Stimulated activated CD4-positive, alpha-beta T cell treated with anti-CD3 and anti-CD28 coated beads, Interleukin-1b, Interleukin-23, amount 100 ng/mL, for 1 hour (primary cell): ENCODE data around the gene WIPF2.

Source experiments
- DNase-seq, 2 donors: peaks; one replicate each; pipeline ENCODE4 v3.0.0-alpha.2; 2020; ENCODE audit warnings: low read depth in 2 of 2

The WIPF2 gene

DNA sequence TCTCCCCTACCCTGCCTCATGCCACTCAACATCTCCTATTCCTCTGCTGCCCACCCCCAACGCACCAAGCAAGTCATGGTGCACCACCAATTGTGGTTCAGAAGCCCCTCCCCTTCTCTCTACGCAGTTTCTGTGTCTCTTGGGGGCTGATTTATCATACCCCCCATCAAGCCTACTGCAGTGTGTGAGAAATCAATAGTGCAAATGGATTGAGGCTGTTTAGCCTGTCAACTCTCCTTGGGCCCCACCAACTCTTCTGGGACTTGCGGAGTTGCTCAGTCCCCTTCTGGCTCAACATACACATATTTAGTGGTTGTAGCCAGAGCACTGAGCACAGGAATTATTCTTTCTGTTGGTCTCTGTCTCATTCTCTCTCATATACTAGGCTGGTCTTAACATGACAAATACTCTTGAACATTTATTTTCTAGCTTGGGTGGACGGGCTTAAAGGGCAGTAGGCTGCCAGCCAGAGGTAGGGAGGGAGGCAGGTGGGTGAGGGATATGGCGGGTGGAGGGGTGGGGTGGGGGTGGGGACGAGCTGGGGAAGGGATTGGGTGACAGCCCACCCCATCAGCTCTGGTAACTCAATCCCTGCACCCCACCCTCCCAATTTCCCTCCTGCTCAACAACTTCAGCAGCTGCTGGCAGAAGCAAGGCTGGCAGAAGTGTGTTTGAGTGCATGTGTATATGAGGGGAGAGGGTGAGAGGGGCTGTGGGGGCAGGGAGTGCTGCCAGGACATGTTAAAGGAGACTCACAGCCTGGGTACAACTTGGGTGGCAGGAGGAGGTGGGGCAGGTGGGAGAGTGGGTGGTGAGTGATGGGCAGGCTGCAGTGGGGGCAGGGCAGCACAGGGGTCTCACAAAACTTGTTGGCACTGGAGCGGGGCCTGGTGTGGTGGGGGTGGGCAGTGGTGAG, 94.8 kb downstream of the WIPF2 start:
- DNase-seq, result no peak

DNA sequence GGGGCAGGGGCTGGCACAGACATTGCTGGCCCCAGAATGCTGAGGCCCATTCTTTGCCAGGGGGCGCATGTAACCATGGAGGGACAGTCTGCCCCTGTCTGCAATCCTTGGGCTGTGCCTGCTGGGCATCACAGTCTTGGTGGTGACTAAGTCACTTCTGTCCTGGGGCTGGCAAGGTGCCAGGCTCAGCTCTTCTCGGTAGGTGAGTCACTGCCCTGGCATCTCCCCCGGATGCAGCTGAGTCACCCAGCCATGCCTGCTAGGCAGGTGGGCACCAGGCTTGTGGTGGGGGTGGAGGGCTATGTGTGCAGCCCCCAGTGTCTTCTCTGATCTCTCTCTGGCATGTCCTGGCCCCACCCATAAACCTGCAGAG, 95.5 kb downstream of the WIPF2 start:
- DNase-seq, result peak; percentile 66 to 84

DNA sequence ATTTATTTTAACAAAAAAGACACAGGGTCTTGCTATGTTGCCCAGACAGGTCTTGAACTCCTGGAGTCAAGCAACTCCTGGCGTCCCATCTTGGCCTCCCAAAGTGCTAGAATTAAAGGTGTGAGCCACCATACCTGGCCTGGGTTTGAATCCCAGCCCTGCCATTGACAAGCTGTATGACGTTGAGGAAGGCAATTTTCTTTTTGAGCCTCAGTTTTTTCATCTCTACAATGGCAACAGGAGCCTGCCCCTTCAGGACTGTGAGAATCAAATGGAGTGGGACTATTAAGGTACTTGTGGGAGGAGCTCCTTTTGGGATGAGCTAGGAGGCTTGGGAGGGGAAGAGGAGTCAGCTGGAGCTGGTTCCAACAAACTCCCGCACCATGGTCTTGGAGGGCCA, 96.1 kb downstream of the WIPF2 start:
- DNase-seq, result no peak

DNA sequence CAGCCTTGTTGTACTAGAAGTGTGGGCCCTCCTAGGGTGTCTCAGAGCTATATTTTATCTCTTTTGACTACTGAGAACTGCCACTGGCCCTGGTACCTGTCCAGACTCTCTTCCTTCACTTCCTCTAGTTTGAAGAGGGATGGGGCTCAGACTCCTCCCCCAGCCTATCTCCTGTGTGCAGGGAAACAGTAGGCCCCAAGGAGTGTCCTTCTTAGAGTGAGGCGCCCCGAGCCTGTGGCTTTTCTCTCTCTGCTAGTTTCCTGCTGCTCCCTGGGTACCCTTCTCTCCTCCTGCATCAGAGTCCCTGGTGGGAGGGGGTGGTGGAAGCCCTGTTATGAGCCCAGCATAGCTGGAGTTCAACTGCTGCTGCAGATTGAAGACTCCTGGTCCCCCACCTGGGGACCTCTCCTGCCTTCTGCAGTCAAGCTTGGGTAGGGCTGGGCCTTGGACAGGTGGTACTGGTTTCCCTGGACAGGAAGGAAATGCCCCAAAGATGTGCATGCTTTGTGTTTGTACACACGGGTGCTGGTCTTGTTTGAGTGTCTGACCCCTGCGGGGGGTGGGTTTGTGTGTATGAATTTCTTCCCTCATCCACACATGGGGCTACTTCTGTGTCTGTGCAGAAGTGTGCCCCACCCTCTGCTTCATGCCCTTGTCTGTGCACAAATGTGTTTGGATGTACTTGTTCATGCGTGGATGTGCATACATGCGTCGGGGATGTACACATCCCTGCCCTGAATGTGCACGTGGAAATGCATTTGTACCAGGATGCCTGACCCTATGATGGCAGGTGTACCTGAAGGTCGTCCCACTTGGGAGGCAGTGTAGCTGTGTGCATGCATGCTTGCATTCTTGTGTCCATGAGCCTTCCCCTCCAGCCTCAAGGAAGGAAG, 96.8 kb downstream of the WIPF2 start:
- no peak for DNase-seq

DNA sequence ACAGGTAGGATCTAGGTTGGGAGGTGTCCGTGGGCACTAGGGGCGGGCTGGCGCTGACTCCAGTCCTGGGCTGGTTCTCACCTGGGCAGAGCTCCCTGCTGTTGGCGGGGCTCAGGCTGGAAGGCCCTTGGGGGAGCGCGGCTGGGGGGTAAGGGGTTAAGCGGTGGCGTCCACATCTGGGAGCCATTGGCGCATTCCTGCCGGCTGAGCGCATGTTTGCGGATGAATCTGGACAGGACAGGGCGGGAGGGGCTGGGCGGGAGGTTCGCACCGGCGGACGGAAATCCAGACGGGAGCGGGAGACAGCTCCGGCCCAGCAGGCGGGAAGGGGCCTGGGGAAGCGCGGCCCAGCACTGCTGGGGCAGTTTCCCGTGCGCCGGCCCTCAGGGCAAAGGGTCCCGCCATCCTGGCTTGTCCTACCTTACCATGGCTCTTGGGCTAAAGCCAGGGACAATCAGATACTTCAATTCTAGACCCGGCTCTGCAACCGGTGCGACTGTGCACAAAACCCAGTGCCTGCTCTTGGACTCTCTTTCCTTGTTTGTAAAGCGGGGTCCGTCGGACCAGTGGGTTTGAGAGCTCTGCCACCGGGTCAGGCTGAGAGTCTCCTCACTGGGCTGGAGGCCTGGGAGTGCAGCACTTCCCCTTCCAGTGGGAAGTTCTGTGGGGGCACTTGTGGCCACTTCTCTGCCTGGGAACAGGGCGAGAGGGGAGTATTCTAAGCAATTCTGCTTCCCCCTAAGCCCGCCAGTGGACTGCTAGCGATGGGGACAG, 97.7 kb downstream of the WIPF2 start:
- no peak for DNase-seq

DNA sequence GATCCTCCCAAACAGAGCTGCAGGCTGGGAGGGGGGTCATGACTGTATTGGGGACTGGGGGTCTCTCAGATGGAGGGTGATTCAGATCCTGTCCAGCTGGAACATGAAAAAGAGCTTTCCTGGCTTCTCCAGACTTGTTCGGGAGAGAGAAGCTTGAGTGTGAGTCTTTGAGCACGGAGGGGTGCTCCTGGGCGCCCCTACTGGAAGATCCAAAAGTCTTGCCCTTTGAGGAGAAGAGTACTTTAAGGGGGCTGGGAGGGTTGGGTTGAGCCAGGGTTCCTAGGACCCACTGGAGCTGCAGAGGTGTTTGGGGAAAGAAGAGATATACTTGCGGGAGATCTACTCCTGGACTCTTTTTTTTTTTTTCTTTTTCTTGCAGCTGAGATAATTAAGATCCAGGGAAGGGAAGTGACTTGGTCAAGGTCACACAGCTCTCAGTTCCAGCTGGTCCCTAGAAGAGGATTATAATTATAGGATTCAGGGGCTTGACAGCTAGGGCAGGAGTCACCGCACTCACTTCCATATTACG, 98.3 kb downstream of the WIPF2 start:
- no peak for DNase-seq

DNA sequence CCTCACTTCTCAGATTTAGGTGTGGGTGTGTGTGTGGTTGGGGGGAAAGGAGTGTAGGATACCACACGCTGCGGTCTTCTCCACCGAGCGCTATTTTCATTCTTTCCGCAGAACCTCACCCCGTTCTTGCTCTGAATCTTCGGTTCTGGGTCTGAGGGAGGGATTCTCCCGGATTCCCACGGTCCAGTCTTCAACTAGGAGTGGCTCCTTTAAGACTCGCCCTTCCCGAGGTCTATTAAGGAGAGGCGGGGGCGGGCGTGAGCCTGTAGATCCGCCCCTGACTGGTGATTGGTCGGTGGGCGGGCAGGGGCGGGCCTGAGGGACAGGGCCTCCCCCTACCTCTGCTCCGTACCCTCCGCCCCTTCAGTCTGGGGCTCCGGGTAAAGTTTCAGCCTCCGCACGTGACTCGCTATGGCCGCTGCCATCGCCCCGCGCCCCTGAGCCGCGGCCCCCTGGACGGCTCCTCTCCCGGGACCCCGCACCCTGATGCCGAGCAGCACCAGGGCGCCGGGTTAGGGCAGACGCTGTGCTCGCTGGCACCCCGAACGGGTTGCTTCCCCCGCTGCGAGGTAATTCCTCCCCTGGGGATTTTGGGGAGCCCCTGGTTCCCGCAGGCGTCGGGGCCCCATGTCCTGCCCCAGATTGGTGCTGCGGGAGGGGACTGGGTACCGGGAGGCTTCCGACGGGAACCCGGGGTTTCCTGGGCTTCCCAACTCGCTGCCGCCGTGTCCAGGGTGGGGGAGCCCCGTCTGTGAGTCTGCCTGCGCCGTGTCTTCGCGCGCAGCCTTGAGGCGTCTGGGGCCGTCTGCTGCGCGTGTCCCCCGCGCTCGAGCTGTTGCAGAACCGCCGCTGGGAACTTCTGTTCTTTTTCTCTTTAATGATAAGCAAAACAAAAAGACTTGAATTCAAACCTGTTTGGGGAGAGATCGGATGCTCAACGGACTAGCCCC, 99.1 kb downstream of the WIPF2 start:
- peak; percentile 78 to 85 for DNase-seq

DNA sequence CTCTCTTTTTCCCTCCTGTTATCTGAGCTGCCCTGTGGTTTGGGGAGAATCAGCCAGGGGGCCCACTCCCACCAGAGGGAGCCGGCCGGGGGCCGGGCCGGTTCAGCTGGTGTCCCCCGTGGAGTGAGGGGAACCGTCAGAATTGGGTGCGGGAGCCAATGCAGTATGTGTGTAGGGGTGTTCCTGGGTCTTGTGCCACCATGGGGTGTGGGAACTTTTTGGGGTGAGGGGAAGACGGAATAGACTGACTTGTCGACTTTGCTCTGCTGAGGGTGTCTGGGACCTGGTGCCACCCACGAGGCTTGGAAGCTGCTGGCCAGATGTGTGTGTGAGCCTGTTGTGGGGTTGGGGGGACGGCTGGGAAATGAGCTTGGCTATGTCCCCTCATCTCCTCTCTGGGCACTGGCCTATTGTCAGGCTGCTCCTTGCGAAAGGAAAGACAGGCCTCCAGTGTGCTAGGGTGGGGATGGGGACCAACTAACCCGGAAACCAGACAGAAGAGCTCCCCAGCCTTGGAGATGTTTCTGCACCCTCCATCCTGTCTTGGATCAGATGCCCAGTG, 99.8 kb downstream of the WIPF2 start:
- DNase-seq, result no peak

DNA sequence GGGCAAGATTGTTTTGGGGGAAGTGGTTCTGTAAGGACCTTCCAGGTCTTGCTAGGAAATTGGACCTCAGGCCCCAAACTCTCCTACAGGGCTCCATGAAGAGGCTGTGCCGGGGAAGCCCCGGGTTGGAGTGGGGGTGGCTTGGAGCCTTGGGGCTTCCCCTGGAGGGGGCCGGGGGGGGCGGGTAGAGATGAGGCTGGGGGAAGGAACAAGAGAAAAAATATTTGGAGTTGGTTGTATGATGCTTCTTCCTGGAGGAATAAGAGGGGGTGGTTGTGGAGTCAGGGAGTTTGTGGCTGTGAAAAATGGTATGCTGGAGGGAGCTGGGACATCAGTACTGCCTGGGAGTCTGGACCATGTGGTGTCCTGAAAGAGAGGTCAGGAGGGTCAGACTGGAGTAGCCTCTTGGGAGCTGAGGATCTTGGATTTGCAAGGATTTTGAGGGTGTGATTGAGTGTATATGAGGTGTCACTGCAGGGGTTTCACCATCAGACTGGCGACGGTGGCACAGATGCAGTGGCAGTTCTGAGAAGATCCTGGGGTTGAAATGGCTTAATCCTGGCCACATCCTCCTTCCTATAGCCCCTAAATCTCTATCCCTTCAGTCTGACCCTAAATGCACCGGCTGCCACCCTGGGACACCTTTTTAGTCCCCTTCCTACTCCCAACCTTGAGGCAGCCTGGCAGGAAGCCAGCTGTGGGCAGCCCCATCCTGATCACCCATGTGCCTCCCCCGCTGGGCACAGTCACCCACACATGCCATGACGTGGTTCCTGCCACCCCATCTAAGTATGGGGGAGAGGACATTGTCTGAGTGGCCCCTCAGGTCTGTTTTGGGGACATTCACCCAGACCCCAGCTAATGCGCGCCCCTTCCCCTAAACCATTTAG, 100.8 kb downstream of the WIPF2 start:
- peak in 1 of 2 donors; percentile 80 for DNase-seq

DNA sequence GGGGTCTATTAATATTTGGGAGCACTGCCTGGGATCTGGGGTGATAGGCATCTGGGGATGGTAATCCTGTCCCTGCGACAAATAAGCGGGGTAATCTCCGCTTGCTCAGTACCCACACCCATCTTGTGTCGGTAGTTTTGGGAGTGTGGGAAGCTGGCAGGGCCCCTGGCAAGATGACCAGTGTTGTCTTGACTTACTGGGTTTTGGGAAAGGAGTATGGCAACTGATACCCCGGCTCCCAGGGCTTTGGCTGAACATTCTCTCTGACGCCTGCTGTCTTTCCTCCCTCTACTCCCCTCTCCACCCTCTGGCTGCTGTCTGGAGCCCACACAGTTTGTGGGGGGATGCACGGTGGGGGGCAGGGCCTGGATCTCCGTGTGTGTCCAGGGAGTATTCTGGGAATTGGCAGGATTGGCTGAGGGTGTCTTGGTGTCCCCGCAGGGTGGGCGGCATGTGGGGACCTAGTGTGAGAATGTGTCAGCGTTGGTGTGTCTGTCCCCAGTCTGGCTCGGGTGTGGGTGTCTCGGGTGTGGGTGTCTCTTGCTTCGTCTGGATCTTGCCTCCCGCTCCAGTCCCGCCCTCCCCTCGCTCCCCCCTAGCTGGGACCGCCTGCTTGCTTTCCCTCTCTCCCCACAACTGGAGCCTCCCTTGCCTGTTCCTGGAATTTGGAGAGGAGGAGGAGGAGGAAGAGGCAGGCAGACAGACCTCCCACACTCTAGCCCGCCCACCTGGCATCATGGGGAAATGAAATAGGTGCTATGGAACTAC, 101.8 kb downstream of the WIPF2 start:
- peak in 1 of 2 donors; percentile 49 for DNase-seq

DNA sequence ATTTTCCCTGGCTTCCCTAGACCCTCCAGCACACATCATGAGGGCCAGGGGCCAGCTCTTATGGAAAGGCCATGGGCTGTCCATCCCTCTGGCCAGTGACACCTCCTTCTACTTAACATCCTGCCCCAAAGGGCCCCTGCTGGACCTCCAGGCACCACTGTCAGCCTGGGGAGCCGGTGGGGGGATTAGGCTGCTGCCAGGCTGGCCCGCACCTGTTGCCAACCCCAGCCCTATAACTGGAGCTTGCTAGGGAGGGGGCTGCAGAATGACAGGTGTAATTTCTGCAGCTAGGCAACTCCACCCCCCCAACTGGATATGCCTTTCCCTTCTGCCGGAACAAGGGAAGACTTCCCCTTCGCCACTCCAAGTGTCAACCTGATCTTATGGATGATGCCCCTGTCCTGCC, 102.4 kb downstream of the WIPF2 start:
- DNase-seq, result no peak

DNA sequence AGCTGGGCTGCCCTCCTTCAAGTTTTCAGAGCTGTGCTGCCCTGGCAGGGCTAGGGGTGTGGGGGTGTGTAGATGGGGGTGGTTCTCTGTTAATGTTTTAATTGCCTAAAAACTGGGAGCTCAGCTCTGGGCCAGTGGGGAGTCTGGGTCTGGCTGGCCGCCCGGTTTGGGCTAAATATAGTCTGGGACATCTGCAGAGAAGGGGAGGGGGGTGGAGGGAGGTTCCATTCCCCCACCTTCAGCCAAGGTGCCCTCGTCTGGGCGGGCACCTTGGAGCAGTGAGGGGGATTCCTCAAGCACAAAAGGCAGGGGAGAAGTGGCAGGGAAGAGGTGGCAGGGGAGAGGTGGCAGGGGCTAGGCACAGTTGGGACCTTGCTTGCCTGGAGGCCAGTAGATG, 102.9 kb downstream of the WIPF2 start:
- DNase-seq, result no peak

DNA sequence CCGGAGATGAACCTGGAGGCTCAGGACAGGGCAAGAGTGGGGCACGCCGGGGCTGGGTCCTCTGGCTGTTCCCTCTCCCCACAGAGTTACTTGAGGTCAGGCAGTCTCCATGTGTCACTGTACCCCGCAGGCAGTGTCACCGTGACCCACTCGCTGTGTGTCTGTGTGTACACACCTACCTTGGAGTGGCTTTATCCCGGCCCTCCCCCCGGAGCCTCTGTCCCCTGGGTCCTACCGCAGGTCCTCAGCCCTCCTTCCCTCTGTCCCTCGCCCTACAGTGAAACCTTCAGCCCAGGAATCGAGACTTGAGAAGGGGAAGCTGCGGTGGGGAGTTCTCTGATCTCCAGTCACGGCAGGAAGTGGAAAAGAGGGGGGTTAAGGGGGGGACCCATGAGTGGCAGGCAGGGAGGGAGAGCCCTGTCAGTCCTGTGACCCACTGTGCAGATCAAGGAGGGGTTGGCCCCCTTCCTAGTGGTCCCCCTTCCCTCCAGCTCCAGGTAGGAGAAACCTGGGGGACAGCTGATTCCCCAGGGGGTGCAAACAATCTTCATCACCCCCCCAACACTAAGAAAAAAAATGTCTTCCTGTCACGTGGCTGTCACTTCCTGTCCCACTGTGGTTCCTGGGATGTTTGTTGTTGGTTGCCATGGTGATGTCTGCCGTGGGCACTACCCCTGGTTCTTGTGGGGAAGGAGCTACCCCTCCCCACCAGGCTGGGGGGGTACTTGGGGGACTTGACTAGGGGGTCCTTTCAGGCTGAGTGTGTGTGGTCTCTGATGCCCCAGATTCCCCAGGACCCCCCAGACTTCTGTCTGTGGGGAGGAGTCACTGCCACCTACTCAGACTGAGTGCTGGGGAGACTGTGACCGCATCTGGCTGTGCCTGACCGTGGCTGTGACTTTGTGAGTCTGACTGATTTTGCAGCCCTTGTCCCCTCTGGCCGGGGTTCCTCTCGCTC, 103.5 kb downstream of the WIPF2 start:
- DNase-seq, result peak; percentile 52 to 79

DNA sequence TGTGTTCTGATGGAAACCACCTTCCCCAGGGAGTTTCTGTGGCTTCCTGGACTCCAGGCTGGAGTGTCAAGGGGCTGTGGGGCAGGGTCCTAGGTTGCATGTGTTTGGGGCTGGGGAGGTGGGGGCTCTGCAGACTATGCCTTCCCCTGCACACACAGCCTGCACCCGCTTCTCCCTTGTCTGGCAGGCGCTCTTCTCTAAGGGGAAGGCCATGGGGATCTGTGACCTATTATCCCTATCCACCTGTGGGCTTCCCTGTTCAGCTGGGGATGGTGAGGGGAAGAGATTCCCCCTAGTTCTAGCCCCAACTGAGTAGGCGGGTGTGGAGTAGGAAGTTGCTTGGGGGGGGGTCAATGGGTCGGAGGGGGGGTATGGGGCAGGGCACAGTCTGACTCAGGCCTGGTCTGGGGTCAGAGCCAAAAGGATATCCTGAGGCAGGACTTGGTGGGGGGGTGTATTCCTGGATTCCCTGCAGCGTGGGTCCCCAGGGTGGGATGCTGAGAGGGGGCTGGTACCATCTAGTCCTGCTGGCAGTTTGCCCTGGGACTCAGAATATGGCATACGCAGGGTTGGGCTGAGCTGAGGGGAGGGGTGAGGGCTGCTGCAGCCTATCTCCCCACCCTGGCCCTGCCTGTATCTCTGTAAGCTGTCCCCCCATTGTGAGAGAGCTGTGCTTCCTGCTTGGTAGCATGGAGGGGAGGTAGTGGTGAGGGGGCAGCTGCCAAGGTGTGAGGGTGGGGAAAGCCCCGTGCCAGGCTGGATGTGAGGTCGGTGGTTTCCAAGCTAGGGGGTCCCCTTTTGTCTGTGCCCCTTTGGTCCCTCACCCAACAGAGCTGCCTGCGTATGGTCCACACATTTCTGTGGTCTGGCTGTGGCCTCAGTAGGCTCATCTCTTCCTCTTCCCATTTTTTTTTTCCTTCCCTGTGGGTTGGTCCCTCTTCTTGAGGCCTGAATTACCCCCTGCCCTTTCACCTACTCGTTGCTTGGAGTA, 104.6 kb downstream of the WIPF2 start:
- peak in 1 of 2 donors; percentile 50 for DNase-seq

DNA sequence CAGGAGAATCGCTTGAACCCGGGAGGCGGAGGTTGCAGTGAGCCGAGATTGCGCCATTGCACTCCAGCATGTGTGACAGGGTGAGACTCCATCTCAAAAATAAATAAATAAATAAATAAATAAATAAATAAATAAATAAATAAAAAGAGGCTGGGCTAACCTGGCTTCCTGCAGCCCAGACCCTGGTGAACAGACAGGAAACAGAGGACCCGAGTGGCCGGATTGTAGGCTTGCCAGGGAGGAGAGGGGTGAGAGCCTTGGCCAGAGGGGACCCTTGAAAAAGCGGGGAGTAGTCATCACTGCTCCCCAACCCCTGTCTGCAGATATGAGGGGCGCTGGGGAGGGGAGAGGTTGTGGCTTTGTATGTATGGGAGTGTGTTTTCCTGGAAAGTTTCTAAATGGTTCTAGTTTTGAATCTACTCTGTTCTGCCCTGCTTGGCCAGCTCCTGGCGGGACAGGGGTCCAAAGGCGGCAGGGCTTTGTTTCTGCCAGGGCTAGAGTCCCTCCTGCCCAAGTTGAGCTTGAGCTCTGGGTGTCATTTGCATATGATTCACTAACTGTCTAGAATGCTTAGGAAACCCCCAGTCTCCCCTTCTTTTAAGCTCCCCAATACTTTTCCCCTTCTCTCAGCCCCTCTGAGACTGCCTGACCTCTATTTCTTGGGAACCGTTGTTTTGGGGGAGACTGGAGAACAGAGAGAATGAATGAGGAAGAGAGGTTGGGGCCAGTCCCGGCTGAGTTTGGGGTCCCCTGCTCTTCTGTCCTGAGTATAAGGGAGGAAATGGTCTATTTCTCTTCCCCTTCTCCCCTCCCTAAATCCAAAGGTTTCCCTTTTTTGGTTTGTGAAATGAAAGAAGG, 106.3 kb downstream of the WIPF2 start:
- DNase-seq, result no peak
